GM18870 (cell line): ENCODE data around the gene NUP214.

Experiments
- ATAC-seq: cut with Tn5 transposase; IDR thresholded peaks from one replicate; pipeline ENCODE4 v1.9.1; 2021; ENCODE audit warnings: moderate library complexity; ENCODE audit not compliant: unreplicated experiment

Gene NUP214

DNA sequence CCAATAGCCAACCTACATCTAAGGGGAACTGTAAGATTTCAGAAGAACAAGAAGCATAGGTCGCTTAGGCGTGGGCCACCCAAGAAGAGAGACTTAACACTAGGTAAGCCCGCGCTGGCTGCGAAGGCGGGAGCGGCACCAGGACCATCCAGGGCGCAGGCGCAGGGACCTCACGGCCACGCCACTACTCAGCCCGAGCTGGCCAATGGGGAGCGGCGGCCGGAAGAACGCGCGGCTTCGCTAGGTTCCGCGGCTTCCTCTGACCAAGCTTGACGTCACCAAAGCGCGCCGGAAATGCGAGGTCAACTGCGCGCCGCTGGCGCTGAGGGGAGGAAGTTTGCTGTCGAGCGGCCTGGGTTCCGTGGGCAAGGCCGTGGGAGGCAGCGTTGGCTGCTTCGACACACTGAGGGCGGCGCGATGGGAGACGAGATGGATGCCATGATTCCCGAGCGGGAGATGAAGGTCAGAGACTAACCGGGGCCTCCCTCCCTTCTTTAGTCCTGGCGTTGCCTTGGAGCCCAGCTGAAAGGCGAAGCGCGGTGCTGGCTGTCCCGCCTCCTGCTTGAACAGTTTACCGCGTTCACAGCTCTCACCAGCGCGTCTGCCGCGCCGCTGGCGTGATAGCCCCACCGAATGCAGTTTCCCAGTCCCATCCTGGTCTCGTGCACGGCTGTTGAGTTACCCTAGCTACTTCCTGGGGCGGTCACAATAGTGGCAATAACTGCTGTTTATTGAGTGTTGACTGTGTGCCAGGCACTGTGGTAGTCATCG is at the start of gene NUP214:
NUP214 (plus strand) TSS at position 299 of the 771 bp plus-strand sequence; CDS start at position 418, 119 bp downstream.
- peak; percentile 85 for ATAC-seq

DNA sequence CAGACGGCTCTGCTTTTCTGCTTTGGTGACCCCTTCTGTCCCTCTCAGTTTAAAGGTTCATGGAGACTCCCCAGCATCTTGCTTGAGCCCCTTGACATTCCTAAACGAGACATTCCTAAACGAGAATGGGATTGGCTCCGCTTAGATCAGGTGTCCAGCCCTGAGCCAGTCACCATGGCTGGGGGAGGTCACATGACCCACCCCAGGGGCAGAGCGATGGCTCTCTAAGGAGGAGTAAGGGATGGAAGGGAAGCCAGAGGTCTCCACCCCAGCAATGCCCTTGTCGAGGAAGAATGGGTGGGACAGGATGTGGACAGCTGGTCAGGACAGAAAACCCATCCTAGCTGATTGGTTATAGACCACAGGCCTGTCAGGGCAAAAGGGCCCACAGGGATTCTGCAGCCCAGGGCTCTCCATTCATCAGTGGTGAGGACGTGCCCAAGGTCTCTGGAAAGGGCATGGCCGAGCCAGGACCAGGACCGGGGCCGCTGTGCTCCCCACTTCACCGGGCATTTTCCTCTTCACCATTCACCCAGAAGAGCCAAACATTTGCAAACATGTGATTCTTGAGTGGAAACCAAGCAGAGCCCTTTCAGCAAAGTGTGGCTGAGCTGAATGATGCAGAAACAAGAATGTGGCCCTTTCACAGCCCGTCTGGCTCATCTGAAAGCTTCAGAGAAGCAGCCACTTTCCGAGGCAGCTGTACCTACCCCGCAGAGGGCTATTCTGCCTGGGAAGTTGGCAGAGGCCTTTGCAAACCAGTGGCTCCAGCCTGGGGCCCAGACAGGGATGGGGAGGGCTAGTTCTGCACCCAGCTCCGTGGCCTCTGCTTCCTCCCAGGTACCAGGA is 48.8 kb upstream of the NUP214 start:
- no peak for ATAC-seq

DNA sequence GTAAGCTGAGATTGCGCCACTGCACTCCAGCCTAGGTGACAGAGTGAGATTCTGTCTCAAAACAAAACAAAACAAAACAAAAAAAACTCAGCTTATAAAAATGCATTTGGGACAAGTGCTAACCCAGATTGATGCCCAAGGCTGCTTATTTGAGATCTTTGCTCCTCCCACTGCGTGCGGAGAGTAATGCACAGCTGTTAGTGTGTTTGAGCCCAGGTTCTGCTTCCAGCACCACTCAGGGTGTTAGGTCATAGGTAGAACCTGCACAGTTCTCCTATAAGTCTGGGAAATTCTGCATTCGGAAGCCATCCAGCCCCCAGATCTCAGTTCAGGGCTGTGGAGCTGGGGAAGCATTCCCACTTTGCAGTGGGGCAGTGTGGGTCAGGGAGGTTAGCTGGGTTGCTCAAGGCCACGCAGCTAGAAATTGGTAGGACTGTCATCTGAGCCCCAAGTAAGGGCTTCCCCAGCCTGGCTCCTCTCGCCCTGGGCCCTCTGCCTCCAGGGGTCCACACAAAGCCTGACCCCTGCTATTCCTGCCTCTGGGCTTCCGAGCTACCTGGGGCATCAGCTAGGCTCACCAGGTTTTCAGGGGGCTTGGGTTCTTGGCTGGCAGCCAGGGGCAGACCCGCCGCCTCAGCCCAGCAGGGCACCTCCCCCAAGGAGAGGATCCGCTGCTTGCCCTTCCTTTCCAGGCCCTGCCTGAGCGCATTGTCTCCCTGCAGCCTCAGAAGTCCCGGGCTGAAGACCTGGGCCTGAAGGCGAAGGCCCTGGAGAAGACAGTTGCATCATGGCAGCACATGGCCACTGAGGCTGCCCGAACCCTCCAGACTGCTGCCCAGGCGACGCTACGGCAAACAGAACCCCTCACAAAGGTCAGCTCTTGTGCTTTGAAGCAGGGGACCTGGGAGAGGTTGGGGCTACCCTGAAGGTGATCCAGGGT is 46.7 kb upstream of the NUP214 start:
- no peak for ATAC-seq

DNA sequence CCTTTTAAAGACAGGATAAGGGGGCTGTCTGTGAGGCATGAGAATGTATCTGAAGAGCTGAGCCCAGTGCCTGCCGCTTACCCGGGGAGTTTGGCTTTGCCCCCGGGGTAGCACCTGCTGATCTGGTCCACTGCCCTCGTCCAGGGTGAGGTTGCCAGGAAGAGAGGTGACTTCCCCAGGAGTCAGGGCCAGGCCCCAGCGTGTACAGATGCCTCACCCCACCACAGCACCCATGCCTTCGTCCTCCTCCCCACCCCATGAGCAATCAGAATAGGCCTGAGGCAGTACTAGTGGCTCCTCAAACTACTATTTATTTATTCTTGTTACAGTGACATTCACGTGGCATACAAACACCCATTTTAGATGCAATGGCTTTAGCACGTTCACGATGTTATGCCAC is 44.8 kb upstream of the NUP214 start:
- ATAC-seq: no peak

DNA sequence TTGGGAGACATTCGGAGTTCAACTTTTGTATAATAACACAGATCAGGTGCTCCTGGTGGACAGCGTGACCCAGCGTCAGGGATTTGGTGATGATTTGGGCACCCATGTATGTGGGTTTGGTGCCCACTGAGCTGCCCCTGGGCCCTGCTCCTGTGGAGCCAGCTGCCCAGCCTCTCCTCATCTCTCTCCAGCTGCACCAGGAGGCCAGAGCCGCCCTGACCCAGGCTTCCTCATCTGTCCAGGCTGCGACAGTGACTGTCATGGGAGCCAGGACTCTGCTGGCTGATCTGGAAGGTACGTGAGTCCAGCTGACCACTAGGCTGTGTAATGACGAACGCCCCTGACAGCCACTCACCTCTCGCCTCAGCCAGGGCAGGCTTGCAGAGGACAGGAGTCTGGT is 43.5 kb upstream of the NUP214 start:
- no peak for ATAC-seq

DNA sequence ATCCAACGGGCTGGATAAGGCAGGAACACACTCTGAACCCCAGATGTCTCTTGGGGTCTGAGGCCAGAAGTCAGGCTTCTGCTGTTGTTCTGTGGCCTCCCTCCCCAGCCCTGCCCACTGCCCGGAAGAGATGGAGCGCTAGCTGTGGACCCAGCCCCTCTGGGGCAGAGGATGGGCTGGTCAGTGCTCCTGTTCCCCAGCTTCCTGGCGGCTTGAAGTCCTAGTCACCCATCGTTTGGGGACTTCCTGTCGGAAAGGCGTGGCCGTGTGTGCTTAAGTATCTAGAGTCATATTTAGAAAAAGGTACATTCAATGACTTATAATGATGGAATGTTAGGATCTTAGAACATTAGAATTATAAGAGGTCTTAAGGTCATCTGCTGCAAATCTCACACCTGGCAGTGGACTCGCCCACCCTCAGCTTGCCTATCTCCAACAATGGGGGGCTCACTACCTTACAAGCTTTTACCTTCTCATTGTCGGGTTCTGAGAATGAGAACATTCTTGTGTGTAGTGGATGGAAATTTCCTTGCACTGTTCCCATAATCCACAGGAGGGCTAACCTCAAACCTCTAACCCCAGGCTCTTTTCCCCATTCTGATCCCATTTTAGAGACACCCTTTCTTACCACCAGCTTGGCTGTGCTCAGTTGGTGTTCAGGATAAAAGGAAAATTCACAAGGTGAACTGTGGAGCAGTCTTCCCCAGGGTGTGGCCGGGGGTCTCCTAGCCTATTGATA is 42.4 kb upstream of the NUP214 start:
- ATAC-seq: no peak

DNA sequence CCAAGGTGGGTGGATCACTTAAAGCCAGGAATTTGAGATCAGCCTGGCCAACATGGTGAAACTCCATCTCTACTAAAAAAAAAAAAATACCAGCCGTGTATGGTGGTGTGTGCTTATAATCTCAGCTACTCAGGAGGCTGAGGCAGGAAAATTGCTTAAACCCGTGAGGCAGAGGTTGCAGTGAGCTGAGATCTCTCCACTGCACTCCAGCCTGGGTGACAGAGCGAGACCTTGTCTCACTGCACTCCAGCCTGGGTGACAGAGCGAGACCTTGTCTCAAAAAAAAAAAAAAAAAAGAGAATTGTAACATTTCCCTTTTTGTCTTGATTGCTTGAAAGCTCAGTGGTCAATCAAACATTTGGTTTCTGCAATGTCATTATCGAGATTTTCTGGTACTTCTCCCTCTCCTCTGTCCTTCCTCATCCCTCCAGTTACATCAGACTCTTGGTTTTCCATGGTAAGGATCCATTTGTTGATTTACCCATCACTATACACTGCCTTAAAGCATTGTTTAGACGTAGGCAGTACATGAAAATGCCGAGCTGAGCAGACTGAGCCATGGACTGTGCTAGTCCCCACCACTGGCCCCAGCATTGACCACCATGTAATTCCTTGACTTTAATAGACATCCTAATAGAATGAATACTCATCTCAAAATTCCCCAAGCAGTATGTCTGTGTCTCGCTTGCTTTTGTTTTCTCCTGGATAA is 40.6 kb upstream of the NUP214 start:
- no peak for ATAC-seq

DNA sequence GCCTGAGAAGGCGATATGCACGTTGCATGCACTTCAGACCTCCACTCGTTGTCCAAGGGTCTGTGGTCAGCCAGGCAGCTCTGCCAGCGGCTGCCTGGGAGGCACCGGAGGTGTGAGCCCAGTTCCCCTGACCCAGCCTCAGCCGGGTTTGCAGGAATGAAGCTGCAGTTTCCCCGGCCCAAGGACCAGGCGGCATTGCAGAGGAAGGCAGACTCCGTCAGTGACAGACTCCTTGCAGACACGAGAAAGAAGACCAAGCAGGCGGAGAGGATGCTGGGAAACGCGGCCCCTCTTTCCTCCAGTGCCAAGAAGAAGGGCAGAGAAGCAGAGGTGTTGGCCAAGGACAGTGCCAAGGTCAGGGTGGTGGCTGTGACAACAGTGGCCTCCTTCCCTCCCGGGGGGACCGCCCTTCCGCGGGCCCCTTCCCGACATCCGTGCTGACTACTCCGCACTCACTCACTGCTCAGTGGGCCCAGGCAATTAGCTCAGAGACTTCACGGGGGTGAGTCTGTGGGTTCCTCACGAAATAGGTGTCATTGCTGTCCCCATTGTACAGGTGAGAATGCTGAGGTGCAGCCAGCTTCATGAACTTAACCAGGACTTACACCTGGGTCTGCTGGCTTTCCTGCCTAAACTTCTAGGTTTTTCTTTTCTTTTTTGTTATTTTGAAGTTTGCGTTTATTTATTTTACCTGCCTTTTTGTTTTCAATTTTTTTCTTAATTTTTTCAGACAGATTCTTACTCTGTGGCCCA is 39.8 kb upstream of the NUP214 start:
- ATAC-seq: no peak

DNA sequence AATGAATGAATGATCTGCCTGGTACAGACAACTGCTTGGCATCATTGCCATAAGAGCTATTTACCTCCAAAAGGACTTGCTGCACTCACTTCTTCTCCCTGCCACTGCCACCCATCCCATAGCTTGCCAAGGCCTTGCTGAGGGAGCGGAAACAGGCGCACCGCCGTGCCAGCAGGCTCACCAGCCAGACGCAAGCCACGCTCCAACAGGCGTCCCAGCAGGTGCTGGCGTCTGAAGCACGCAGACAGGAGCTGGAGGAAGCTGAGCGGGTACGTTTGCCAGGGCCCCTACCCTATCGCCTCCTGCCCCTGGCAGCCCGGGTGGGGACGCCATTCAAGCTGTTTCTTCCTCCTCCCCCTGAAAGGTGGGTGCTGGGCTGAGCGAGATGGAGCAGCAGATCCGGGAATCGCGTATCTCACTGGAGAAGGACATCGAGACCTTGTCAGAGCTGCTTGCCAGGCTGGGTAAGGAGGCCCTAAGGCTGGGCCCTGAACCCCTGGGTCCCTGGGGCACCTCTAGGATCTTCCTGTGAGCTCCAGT is 38.0 kb upstream of the NUP214 start:
- no peak for ATAC-seq

DNA sequence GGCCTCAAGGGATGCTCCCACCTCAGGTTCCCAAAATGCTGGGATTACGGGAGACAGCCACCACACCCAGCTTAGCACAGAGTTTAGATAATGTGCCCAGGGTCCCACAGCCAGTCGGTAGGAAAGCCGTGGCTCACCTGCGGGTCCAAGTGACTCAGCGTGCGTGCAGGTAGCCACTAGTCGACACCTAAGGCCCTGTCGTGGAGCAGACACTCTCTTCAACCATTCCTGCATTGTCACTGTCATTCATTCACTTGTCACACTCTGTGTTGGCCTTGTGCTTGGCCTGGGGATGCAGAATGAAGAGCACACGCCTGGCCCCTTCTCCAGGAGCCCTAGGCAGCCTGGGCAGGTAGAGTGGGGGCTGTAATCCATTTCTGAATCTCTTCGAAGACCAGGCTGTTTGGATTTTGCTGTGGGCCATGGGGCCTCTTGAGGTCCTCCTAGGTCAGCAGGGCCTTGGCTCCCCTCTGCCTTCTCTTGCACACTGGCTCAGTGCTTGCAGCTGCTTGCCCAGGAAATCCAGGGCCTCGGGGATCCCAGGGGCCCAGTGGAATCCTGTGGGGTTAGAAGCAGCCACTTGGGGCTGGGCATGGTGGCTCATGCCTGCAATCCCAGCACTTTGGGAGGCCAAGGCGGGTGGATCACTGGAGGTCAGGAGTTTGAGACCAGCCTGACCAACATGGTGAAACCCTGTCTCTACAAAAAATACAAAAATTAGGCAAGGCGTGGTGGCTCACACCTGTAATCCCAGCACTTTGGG is 35.2 kb upstream of the NUP214 start:
- ATAC-seq: no peak

DNA sequence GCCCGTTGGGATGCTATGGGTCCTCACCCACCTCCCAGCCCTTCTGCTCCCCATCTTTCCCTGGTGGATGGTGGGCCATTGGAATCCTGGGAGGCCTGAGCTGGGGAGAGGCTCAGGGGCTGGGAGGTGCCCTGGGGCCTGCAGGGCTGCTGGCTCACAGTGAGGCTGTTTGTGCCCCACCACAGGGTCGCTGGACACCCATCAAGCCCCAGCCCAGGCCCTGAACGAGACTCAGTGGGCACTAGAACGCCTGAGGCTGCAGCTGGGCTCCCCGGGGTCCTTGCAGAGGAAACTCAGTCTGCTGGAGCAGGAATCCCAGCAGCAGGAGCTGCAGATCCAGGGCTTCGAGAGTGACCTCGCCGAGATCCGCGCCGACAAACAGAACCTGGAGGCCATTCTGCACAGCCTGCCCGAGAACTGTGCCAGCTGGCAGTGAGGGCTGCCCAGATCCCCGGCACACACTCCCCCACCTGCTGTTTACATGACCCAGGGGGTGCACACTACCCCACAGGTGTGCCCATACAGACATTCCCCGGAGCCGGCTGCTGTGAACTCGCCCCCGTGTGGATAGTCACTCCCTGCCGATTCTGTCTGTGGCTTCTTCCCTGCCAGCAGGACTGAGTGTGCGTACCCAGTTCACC is 33.9 kb upstream of the NUP214 start:
- no peak for ATAC-seq

DNA sequence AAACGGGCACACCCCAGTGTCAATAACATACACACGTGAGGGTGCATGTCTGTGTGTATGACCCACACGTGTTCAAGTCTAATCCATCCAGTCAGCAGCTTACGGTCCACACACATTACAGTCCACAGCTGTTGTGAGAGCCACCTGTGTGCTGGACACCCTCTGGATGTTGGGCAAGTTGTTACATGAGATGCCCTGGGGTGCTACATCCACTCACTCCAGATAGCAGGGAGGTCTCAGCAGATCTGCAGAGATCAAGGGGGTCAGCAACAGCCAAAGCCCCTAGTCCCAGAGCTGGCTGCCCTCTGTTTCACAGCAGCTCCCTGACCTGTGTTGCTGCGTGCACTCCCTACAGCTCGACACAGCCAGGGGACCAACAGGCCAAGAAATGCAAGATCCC is 33.4 kb upstream of the NUP214 start:
- no peak for ATAC-seq

DNA sequence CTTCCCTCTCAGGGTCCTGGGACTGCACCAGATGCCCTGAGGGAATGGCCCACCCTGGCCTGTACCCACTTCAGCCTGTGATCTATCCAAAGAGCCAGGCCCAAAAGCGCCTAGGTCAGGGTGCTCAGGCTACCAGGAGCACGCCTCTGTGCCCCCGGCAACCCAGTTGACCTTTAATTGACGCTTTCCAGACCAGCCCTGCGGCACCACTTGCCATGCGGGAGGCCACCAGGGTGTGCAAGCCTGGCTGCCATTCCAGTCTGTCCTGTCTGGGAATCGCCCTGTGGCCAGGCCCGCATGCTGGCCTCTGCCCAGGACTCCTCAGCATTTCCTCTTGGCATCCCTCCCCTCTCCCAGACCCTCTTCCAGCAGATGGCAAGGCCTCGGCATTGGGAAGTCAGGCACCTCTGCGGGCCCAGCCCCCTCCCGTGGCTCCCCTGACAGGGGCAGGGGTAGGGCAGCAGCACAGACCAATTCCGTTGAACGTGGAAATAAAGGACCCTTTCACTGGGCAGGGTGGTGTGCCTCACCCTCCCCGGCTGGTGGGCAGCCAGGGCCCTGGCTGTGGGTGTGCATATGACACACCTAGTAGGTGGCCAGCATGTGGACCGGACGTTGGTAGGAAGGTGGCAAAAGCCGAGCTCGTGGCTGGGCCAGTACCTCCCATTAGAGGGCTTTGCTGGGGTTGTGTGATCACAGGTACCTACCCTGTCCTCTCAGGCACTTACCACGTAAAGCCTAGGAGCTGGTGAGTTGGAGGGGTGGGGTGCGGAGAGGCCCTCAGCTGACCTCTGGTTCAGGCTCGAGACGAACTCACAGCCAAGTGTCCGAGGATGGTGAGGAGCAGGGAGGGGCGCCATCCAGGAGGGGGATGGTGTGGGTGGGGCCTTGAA is 32.6 kb upstream of the NUP214 start:
- no peak for ATAC-seq

DNA sequence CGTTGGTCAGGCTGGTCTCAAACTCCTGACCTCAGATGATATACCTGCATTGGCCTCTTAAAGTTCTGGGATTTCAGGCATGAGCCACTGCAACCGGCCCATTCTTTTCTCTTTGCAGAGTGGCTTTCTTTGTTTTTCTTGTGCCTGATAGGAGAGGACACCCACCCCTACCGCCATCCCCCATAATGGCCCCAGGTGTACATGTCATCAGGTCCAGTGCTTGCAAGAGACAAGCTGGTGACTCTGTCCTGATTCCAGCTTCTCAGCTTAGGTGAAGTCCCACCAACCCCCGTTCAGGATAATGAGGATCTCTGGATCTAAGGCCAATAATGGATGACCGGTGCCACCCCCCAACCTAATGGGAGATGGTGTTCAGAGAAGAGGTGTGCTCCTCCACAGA is 31.4 kb upstream of the NUP214 start:
- ATAC-seq: no peak

DNA sequence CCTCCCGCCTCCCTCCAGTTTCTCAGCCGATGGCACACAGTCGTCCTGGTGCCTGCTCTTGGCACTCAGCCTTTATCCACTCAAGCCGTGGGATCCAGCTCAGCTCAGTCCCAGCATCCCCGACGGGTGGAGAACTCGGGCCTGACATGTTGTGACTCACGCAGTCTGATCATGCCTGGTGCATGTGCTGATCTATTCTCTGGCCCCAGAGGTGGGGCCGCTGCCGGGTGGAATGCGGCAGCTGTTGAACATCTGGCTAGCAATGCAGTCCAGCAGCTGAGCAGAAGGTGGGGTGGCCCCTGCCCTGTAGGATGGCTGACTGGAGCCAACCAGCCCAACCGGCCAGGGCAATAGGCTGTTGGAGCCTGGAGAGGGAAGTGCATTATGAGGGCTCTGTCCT is 30.8 kb upstream of the NUP214 start:
- no peak for ATAC-seq

DNA sequence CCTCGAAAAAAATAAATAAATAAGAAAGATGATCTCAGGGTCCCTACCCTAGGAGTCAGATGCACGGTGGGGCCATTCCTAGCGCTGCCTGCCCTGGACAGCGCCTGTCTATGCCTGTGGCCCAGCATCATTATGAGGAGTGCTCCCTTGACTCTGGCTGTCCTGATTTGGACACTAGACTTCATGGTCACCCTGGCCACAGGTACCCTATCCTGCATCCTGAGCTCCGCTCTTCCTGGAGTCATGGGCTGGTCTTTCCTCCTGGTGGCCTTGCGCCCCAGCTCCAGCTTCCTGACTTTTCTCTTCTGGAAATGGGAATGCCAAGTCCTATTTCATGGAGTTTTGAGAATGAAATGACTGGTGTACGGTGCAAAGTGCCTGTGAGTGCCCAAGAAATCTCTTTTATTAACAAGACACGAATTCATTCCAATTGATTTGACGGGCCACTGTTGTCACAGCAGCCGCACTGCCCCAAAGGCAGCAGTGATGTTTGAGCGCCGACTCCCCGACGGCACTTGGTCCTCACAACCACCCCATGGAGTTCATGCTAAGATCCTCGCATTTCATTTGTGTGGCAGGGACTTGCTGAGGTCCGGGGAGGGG is 29.6 kb upstream of the NUP214 start:
- no peak for ATAC-seq
